Kidney epithelial cell (primary cell): ENCODE data around the gene RCSD1. TPM values are rescaled to one million over a fixed set of nuclear protein-coding genes. Genes with fewer than 3 reads are reported as not detected.

Source experiments
- DNase-seq: peaks from one replicate; pipeline ENCODE4 v3.0.0-alpha.2; 2010; ENCODE audit warnings: low read depth
- H3K27me3 ChIP-seq: 2 replicates; pipeline ENCODE4 v1.6.0; 2011; ENCODE audit warnings: low read length; ENCODE audit not compliant: control insufficient read depth, insufficient read depth
- H3K36me3 ChIP-seq: 2 replicates; pipeline ENCODE4 v1.5.1; 2011; ENCODE audit warnings: low read length; ENCODE audit not compliant: control insufficient read depth, insufficient read depth
- H3K4me3 ChIP-seq: 2 replicates; pipeline ENCODE4 v1.5.1; 2011; ENCODE audit warnings: low read depth, mild to moderate bottlenecking, control low read depth, low read length
- CTCF ChIP-seq: IDR thresholded peaks from 2 replicates; pipeline ENCODE4 v1.5.1; 2011; ENCODE audit warnings: mild to moderate bottlenecking, moderate library complexity, low read length, control low read depth, inconsistent platforms; ENCODE audit not compliant: insufficient read depth, poor library complexity, severe bottlenecking
- total RNA-seq: library from RNA; depleted of rRNA; stranded (reverse); fragments of >200 nt; gene quantifications from 2 replicates; pipeline ENCODE4 v1.2.3, GENCODE V29; 2015

RCSD1 gene
- total RNA-seq, 1 donor from 2014 or later = 0.21 TPM

GRCh38 chr1:167648252-167648849, 18.3 kb downstream of the RCSD1 start:
- DNase-seq = no peak
- Histone ChIP-seq H3K4me3 (no peak overlapping the region), H3K36me3 (no peaks in the 10 kb centered on the region), H3K27me3 (peaks cover 2% of the 10 kb centered on the region)
- no peak for TF ChIP-seq CTCF

GRCh38 chr1:167648978-167649744, 19.1 kb downstream of the RCSD1 start:
- Histone ChIP-seq H3K36me3 (no peaks in the 10 kb centered on the region), H3K4me3 (no peak overlapping the region), H3K27me3 (peaks cover 2% of the 10 kb centered on the region)
- no peak for TF ChIP-seq CTCF
- no peak for DNase-seq

GRCh38 chr1:167650269-167651160, 20.5 kb downstream of the RCSD1 start:
- no peak for TF ChIP-seq CTCF
- H3K4me3 ChIP-seq = no peak overlapping the region
- no peaks in the 10 kb centered on the region for H3K27me3 ChIP-seq
- no peak for DNase-seq
- no peaks in the 10 kb centered on the region for H3K36me3 ChIP-seq

- TF ChIP-seq CTCF = no peak
- DNase-seq = no peak
- Histone ChIP-seq H3K4me3 (no peak overlapping the region), H3K36me3 (no peaks in the 10 kb centered on the region), H3K27me3 (no peaks in the 10 kb centered on the region)
Observed at GRCh38 chr1:167651161-167651693, 21.2 kb downstream of the RCSD1 start.

GRCh38 chr1:167654975-167655575, 25.0 kb downstream of the RCSD1 start:
- no peak for DNase-seq
- Histone ChIP-seq H3K36me3 (no peaks in the 10 kb centered on the region), H3K4me3 (no peak overlapping the region), H3K27me3 (no peaks in the 10 kb centered on the region)
- no peak for TF ChIP-seq CTCF
